ENCODE results near the gene FLNA. TPM values are rescaled to one million over a fixed set of nuclear protein-coding genes. Genes with fewer than 3 reads are reported as not detected.

The FLNA gene
- total RNA-seq, 1 donor from 2014 or later, result 347 TPM

Other genes with a start within 250 kb of the FLNA start
- not detected for gene OPN1LW, start 230.4 kb downstream of the FLNA start, total RNA-seq
- not detected for gene OPN1MW, start 192.0 kb downstream of the FLNA start, total RNA-seq
- not detected for gene OPN1MW2, start 154.9 kb downstream of the FLNA start, total RNA-seq
- not detected for gene OPN1MW3, start 117.1 kb downstream of the FLNA start, total RNA-seq
- gene TEX28, start 79.5 kb downstream of the FLNA start, total RNA-seq, result not detected
- gene TKTL1, start 78.8 kb downstream of the FLNA start, total RNA-seq, result 3.2 TPM
- gene EMD, start 4.7 kb upstream of the FLNA start, total RNA-seq, result 66.2 TPM
- gene RPL10, start 23.7 kb upstream of the FLNA start, total RNA-seq, result 1,520 TPM
- gene DNASE1L1, start 34.6 kb upstream of the FLNA start, total RNA-seq, result 32.9 TPM
- 41.6 TPM for gene TAFAZZIN, start 36.9 kb upstream of the FLNA start, total RNA-seq
- 86.1 TPM for gene ATP6AP1, start 54.0 kb upstream of the FLNA start, total RNA-seq
- 114 TPM for gene GDI1, start 62.5 kb upstream of the FLNA start, total RNA-seq
- gene FAM50A, start 69.5 kb upstream of the FLNA start, total RNA-seq, result 43.7 TPM
- 46.9 TPM for gene PLXNA3, start 83.6 kb upstream of the FLNA start, total RNA-seq
- gene LAGE3, start 104.6 kb upstream of the FLNA start, total RNA-seq, result 13.9 TPM
- gene UBL4A, start 112.0 kb upstream of the FLNA start, total RNA-seq, result 48.4 TPM
- gene SLC10A3, start 116.0 kb upstream of the FLNA start, total RNA-seq, result 13.8 TPM
- 53.1 TPM for gene FAM3A, start 141.6 kb upstream of the FLNA start, total RNA-seq
- 14.6 TPM for gene G6PD, start 172.2 kb upstream of the FLNA start, total RNA-seq
- gene IKBKG, start 173.0 kb upstream of the FLNA start, total RNA-seq, result 18.9 TPM
- gene CTAG1A, start 210.5 kb upstream of the FLNA start, total RNA-seq, result not detected
- not detected for gene CTAG1B, start 244.6 kb upstream of the FLNA start, total RNA-seq